HepG2 (cell line): ENCODE results near the gene EFNA3. TPM values are rescaled to one million over a fixed set of nuclear protein-coding genes. Genes with fewer than 3 reads are reported as not detected.
A peak's percentile ranks its signal among the peaks of the same experiment; 100 is the strongest.

Experiments
- ATAC-seq: fragments of 200-7000 bp; cut with Tn5 transposase; 3 replicates; pipeline ENCODE4 v1.9.1; 2020; ENCODE audit warnings: mild to moderate bottlenecking, moderate library complexity
- BruUV-seq: library from RNA; stranded (reverse); fragments of 400-500 nt; replicated peaks from 2 replicates; lab custom pipeline; 2021; lab: Mats Ljungman, UMichigan
- CTCF ChIA-PET: fragments of 300-600 bp; formaldehyde crosslinking; extraction: SDS; loops from one replicate; lab custom pipeline; 2021; ENCODE audit warnings: low total read pairs, inconsistent platforms, low intra/inter-chr PET ratio; lab: Yijun Ruan, JAX
- POLR2A ChIA-PET: fragments of 350-600 bp; sonication (Branson Sonifier 250); formaldehyde crosslinking; loops from one replicate; lab custom pipeline; 2020; ENCODE audit warnings: antibody characterized with exemption, inconsistent platforms; lab: Yijun Ruan, JAX
- DNase-seq: peaks from one replicate; pipeline ENCODE4 v3.0.0-alpha.2; 2015; ENCODE audit warnings: low spot score
- FAIRE-seq: peaks from 3 replicates; lab custom pipeline; 2011; peaks lifted over from hg19 to GRCh38; lab: Jason Lieb, UNC
- H2AFZ ChIP-seq: one replicate; pipeline ENCODE4 v1.6.1; 2011; ENCODE audit warnings: low read length, inconsistent platforms
- H3K27ac ChIP-seq: fragments of 300-600 bp; 3 replicates; pipeline ENCODE4 v1.8.0; 2011; ENCODE audit warnings: mixed run types, mild to moderate bottlenecking, mixed read lengths, low read length, inconsistent platforms; ENCODE audit not compliant: insufficient read depth; ENCODE audit errors: extremely low read length
- H3K27me3 ChIP-seq, 2 experiments: fragments of 200-600 bp in 1 of 2; 2 replicates in 1 of 2; 3 replicates in 1 of 2; pipeline versions ENCODE4 v1.6.0 to v1.8.0; 2011; ENCODE audit warnings: low read length in 2 of 2, mild to moderate bottlenecking in 2 of 2, moderate library complexity in 2 of 2, inconsistent platforms in 1 of 2; ENCODE audit not compliant: insufficient read depth in 2 of 2, control insufficient read depth in 1 of 2
- H3K36me3 ChIP-seq, 2 experiments: fragments of 200-600 bp in 1 of 2; replicated peaks in 1 of 2; 2 replicates in 1 of 2; 3 replicates in 1 of 2; pipeline versions ENCODE4 v1.5.1 to v1.8.0; 2011; ENCODE audit warnings: low read length in 2 of 2, inconsistent platforms in 1 of 2; ENCODE audit not compliant: insufficient read depth in 2 of 2, control insufficient read depth in 1 of 2
- H3K4me1 ChIP-seq: 2 replicates; pipeline ENCODE4 v1.5.1; 2012; ENCODE audit warnings: low read length, inconsistent platforms; ENCODE audit not compliant: insufficient read depth
- H3K4me2 ChIP-seq: 2 replicates; pipeline ENCODE4 v1.6.0; 2011; ENCODE audit warnings: low read depth, low read length, inconsistent platforms
- H3K4me3 ChIP-seq, 3 experiments: fragments of 200-600 bp in 1 of 3; sonication (generic), shearing (Covaris generic) in 1 of 3; replicated peaks in 1 of 3; 2 replicates each; pipeline ENCODE4 v1.5.1; 2011 to 2016; ENCODE audit warnings: low read length in 3 of 3, inconsistent platforms in 2 of 3, low read depth in 2 of 3, mild to moderate bottlenecking in 2 of 3, control low read depth in 1 of 3, mixed read lengths in 1 of 3; ENCODE audit not compliant: insufficient read depth in 1 of 3
- H3K79me2 ChIP-seq: one replicate; pipeline ENCODE4 v1.6.1; 2011; ENCODE audit warnings: low read length, inconsistent platforms; ENCODE audit not compliant: insufficient read depth
- H3K9ac ChIP-seq: 2 replicates; pipeline ENCODE4 v1.6.0; 2011; ENCODE audit warnings: mild to moderate bottlenecking, low read depth, low read length, inconsistent platforms; ENCODE audit not compliant: insufficient read depth
- H3K9me3 ChIP-seq: 2 replicates; pipeline ENCODE4 v1.5.1; 2012; ENCODE audit warnings: mild to moderate bottlenecking, low read length
- H4K20me1 ChIP-seq: 2 replicates; pipeline ENCODE4 v1.6.0; 2011; ENCODE audit warnings: inconsistent platforms, mild to moderate bottlenecking, low read length, moderate library complexity; ENCODE audit not compliant: insufficient read depth
- ARID4A ChIP-seq: sonication (generic); formaldehyde crosslinking; IDR thresholded peaks from 2 replicates; pipeline ENCODE4 v1.5.0; 2020; ENCODE audit warnings: mild to moderate bottlenecking, missing genetic modification reagents, borderline replicate concordance
- BORCS8-MEF2B ChIP-seq: sonication (generic); formaldehyde crosslinking; IDR thresholded peaks from 2 replicates; pipeline ENCODE4 v1.8.0; 2022; ENCODE audit warnings: mild to moderate bottlenecking, missing genetic modification reagents
- CERS6 ChIP-seq: sonication (generic); formaldehyde crosslinking; IDR thresholded peaks from 2 replicates; pipeline ENCODE4 v1.5.0; 2020; ENCODE audit warnings: missing genetic modification reagents
- FOXJ3 ChIP-seq: sonication (generic); formaldehyde crosslinking; IDR thresholded peaks from 2 replicates; pipeline ENCODE4 v1.4.0; 2020; ENCODE audit warnings: missing genetic modification reagents, mild to moderate bottlenecking, borderline replicate concordance
- IRF9 ChIP-seq: sonication (generic); formaldehyde crosslinking; IDR thresholded peaks from 2 replicates; pipeline ENCODE4 v1.8.0; 2022; ENCODE audit warnings: missing genetic modification reagents, mild to moderate bottlenecking, borderline replicate concordance
- NFKB2 ChIP-seq: sonication (generic); formaldehyde crosslinking; IDR thresholded peaks from 2 replicates; pipeline ENCODE4 v1.4.0; 2020; ENCODE audit warnings: missing genetic modification reagents, borderline replicate concordance
- PHF21A ChIP-seq: sonication (generic); formaldehyde crosslinking; IDR thresholded peaks from 2 replicates; pipeline ENCODE4 v1.5.0; 2020; ENCODE audit warnings: mild to moderate bottlenecking, missing genetic modification reagents
- RAD21 ChIP-seq: fragments of 450-650 bp; formaldehyde crosslinking; IDR thresholded peaks from 2 replicates; pipeline ENCODE4 v1.5.0; 2020; ENCODE audit warnings: mild to moderate bottlenecking
- RBM22 ChIP-seq: fragments of 200-400 bp; formaldehyde crosslinking; optimal IDR thresholded peaks from 2 replicates; pipeline ENCODE3; 2017; ENCODE audit warnings: mild to moderate bottlenecking, low read length, moderate library complexity
- SP4 ChIP-seq: sonication (generic); formaldehyde crosslinking; IDR thresholded peaks from 2 replicates; pipeline ENCODE4 v1.8.1; 2023; ENCODE audit warnings: mild to moderate bottlenecking, missing genetic modification reagents
- SPEN ChIP-seq: sonication (generic); formaldehyde crosslinking; IDR thresholded peaks from 2 replicates; pipeline ENCODE4 v1.5.1; 2020; ENCODE audit warnings: low read depth, mild to moderate bottlenecking, missing genetic modification reagents
- TARDBP ChIP-seq: sonication (generic); formaldehyde crosslinking; IDR thresholded peaks from 2 replicates; pipeline ENCODE4 v1.8.0; 2022; ENCODE audit warnings: mild to moderate bottlenecking, missing genetic modification reagents
- TGIF2 ChIP-seq: IDR thresholded peaks from 2 replicates; pipeline ENCODE4 v1.6.1; 2016; ENCODE audit warnings: control low read depth, missing compliant biosample characterization
- U2AF2 ChIP-seq: fragments of 200-400 bp; formaldehyde crosslinking; IDR thresholded peaks from 2 replicates; pipeline ENCODE4 v1.6.1; 2017; ENCODE audit warnings: low read depth, mild to moderate bottlenecking, low read length
- ZEB1 ChIP-seq: IDR thresholded peaks from 2 replicates; pipeline ENCODE4 v1.6.1; 2012; ENCODE audit warnings: mild to moderate bottlenecking, low read depth, inconsistent platforms; ENCODE audit not compliant: insufficient replicate concordance
- ZNF20 ChIP-seq: sonication (generic); formaldehyde crosslinking; IDR thresholded peaks from 2 replicates; pipeline ENCODE4 v1.4.0; 2020; ENCODE audit warnings: mild to moderate bottlenecking, moderate library complexity, missing genetic modification reagents
- WGBS: methylation state at CpG from one replicate; pipeline ENCODE4 v1.1.6; 2017; ENCODE audit warnings: low lambda C conversion rate; 5-methylcytosine and 5-hydroxymethylcytosine counted together
- in situ Hi-C: cut with HindIII; loops from 2 replicates; pipeline ENCODE4 v1.10.0; 2017; ENCODE audit warnings: low pct_unique_long_range_greater_than_20kb; ENCODE audit not compliant: extremely low pct_ligation_motif_present
- intact Hi-C: fragments of 100-400 bp; cut with micrococcal nuclease; formaldehyde crosslinking; loops from one replicate; pipeline ENCODE4 v1.10.0; 2022; ENCODE audit not compliant: unreplicated experiment
- polyA plus RNA-seq, 8 experiments: library from polyadenylated mRNA; depleted of rRNA in 3 of 8; stranded (reverse) in 7 of 8; unstranded in 1 of 8; fragments of >200 nt; fragmentation: Illumina TruSeq in 4 of 8; extraction: Trizol in 4 of 8; gene quantifications; 2 replicates each; pipeline versions ENCODE4 v1.2.1 to v1.2.3, GENCODE V29; 2011 to 2016; ENCODE audit warnings: low read depth in 4 of 8, missing spikeins in 1 of 8, mixed read lengths in 1 of 8; ENCODE audit not compliant: insufficient read depth in 1 of 8
- total RNA-seq, 5 experiments: library from RNA; depleted of rRNA; stranded (reverse); fragments of >200 nt; fragmentation: Illumina TruSeq; extraction: Trizol; gene quantifications; 2 replicates each; pipeline ENCODE4 v1.2.3, GENCODE V29; 2016; ENCODE audit warnings: low read depth in 1 of 5

The EFNA3 gene
- total and polyA plus RNA-seq, 2 of the 13 experiments (the other 11 are each of a cell fraction or from before 2014, with no cell fraction given) = 1.0 to 5.7 TPM

GRCh38 chr1:155062702-155063411 lies 15.8 kb upstream of the EFNA3 start:
- ChIA-PET POLR2A (interaction anchor here (1.0 to 3.0 kb wide), 9 partner anchors 16 to 127 kb away, joined by 3 to 11 read pairs (median 3); partner anchors contain the start of genes EFNA3 and PMVK), CTCF (interaction anchor here (1.2 to 4.0 kb wide), 4 partner anchors 19 to 156 kb away, joined by 4 to 39 read pairs (median 16); no protein-coding TSS in a partner anchor)
- H3K9me3 ChIP-seq = no peaks in the 10 kb centered on the region
- H3K27ac ChIP-seq = peak overlapping the region; percentile 92
- H4K20me1 ChIP-seq = no peaks in the 10 kb centered on the region
- in situ Hi-C loops = loop anchor here (5.0 kb wide), 1 partner anchor 81 kb away; the partner anchor contains the start of gene FLAD1
- H3K4me2 ChIP-seq = peak overlapping the region; percentile 100
- H3K4me1 ChIP-seq = peaks cover 32% of the 10 kb centered on the region
- intact Hi-C loops = loop anchor here (1.0 to 5.0 kb wide), 3 partner anchors 21 to 88 kb away; partner anchors contain the start of gene CKS1B
- H3K36me3 ChIP-seq = peaks cover 6 to 8% of the 10 kb centered on the region in 2 experiments; a peak in 4 of 5 replicates
- 0% methylated on average over 15 of the region's 46 CpGs for WGBS
- peak; percentile 38 for DNase-seq
- H3K9ac ChIP-seq = 0 out of 2 replicates have a peak overlapping the region, but pooled peaks have one; percentile 9
- H3K4me3 ChIP-seq = peak overlapping the region; percentile 72 to 91 (median 83)
- BruUV-seq = TSS peak; percentile 71
- peak overlapping the region; percentile 8 for H2AFZ ChIP-seq
- peaks cover 9% of the 10 kb centered on the region for H3K79me2 ChIP-seq
- no peaks in the 10 kb centered on the region for H3K27me3 ChIP-seq
- ATAC-seq = peak; percentile 68
- no peak for FAIRE-seq
- 0 out of 2 replicates have a peak, but pooled peaks have one; percentile 14 for TF ChIP-seq SP4 (CRISPR knock-in tag)
- TF ChIP-seq CERS6 = no peak
- TF ChIP-seq SPEN (CRISPR knock-in tag) = peak; percentile 33; the same call in 1 of the 2 replicates
- peak; percentile 37 for TF ChIP-seq ARID4A (CRISPR knock-in tag)
- no peak for TF ChIP-seq FOXJ3 (CRISPR knock-in tag)
- 0 out of 2 replicates have a peak, but pooled peaks have one; percentile 1 for TF ChIP-seq ZNF20
- TF ChIP-seq ZEB1 = peak; percentile 8
- TF ChIP-seq TGIF2 = no peak
- peak; percentile 21; the same call in 1 of the 2 replicates for TF ChIP-seq BORCS8-MEF2B (CRISPR knock-in tag)
- TF ChIP-seq NFKB2 (CRISPR knock-in tag) = peak; percentile 16; the same call in 1 of the 2 replicates
- TF ChIP-seq IRF9 (CRISPR knock-in tag) = peak; percentile 58; the same call in 1 of the 2 replicates
- TF ChIP-seq RAD21 = peak; percentile 82
- no peak for TF ChIP-seq TARDBP
- no peak for TF ChIP-seq U2AF2
- no peak for TF ChIP-seq RBM22
- TF ChIP-seq PHF21A = 0 out of 2 replicates have a peak, but pooled peaks have one; percentile 13
